Neural cell (in vitro differentiated cells): ENCODE data around the gene NOP9. TPM values are rescaled to one million over a fixed set of nuclear protein-coding genes. Genes with fewer than 3 reads are reported as not detected.

Experiments
- H2AFZ ChIP-seq: fragments of 200-600, 300-800 bp; sonication (generic), shearing (Covaris generic); 2 replicates; pipeline ENCODE4 v1.6.0; 2014; ENCODE audit warnings: low read depth, mild to moderate bottlenecking, antibody characterized with exemption, low read length, moderate library complexity
- H3F3A ChIP-seq: fragments of 200-600 bp; shearing (Covaris generic); 2 replicates; pipeline ENCODE4 v1.6.1; 2016; ENCODE audit warnings: mild to moderate bottlenecking, moderate library complexity, mixed read lengths, antibody characterized with exemption, low read length; ENCODE audit not compliant: insufficient read depth, poor library complexity, severe bottlenecking
- H3K27ac ChIP-seq: fragments of 200-600, 300-800 bp; sonication (generic), shearing (Covaris generic); 2 replicates; pipeline ENCODE4 v1.5.1; 2014; ENCODE audit warnings: mild to moderate bottlenecking, low read length, moderate library complexity
- H3K27me3 ChIP-seq: fragments of 300-800, 200-600 bp; sonication (generic), shearing (Covaris generic); 2 replicates; pipeline ENCODE4 v1.6.0; 2014; ENCODE audit warnings: mild to moderate bottlenecking, low read depth, low read length, moderate library complexity; ENCODE audit not compliant: insufficient read depth
- H3K36me3 ChIP-seq: fragments of 300-800, 200-600 bp; sonication (generic), shearing (Covaris generic); 2 replicates; pipeline ENCODE4 v1.5.1; 2014; ENCODE audit warnings: mild to moderate bottlenecking, antibody characterized with exemption, low read length, moderate library complexity; ENCODE audit not compliant: insufficient read depth
- H3K4me2 ChIP-seq: fragments of 300-800, 200-600 bp; sonication (generic), shearing (Covaris generic); 2 replicates; pipeline ENCODE4 v1.6.0; 2014; ENCODE audit warnings: mild to moderate bottlenecking, low read length
- H3K4me3 ChIP-seq: fragments of 300-800, 200-600 bp; sonication (generic), shearing (Covaris generic); 2 replicates; pipeline ENCODE4 v1.5.1; 2014; ENCODE audit warnings: mild to moderate bottlenecking, low read length, moderate library complexity
- H3K79me2 ChIP-seq: fragments of 200-600 bp; shearing (Covaris generic); replicated peaks from 2 replicates; pipeline ENCODE4 v1.6.0; 2014; ENCODE audit warnings: mild to moderate bottlenecking, low read length, moderate library complexity; ENCODE audit not compliant: insufficient read depth
- H3K9ac ChIP-seq: fragments of 300-800, 200-600 bp; sonication (generic), shearing (Covaris generic); 2 replicates; pipeline ENCODE4 v1.6.1; 2016; ENCODE audit warnings: mild to moderate bottlenecking, low read length, mixed read lengths
- H3K9me2 ChIP-seq: fragments of 200-600 bp; shearing (Covaris generic); 2 replicates; pipeline ENCODE4 v1.6.1; 2016; ENCODE audit warnings: mild to moderate bottlenecking, low read length, mixed read lengths; ENCODE audit not compliant: insufficient read depth
- H3K9me3 ChIP-seq: fragments of 200-600, 300-800 bp; sonication (generic), shearing (Covaris generic); 2 replicates; pipeline ENCODE4 v1.6.1; 2016; ENCODE audit warnings: mild to moderate bottlenecking, mixed run types, low read length, moderate library complexity, mixed read lengths
- H4K20me1 ChIP-seq: fragments of 200-600 bp; shearing (Covaris generic); 2 replicates; pipeline ENCODE4 v1.6.1; 2016; ENCODE audit warnings: mild to moderate bottlenecking, mixed run types; ENCODE audit not compliant: insufficient read depth
- CTCF ChIP-seq: fragments of 450-650 bp; IDR thresholded peaks from 2 replicates; pipeline ENCODE4 v1.5.1; 2014; ENCODE audit warnings: antibody characterized with exemption, mild to moderate bottlenecking, moderate library complexity; ENCODE audit not compliant: poor library complexity, severe bottlenecking
- EP300 ChIP-seq: fragments of 450-650 bp; conservative IDR thresholded peaks from 2 replicates; pipeline ENCODE4 v1.6.1; 2014; ENCODE audit warnings: antibody characterized with exemption, mild to moderate bottlenecking, moderate library complexity; ENCODE audit not compliant: poor library complexity, severe bottlenecking
- EZH2 ChIP-seq: fragments of 200-600, 300-800 bp; shearing (Covaris generic), sonication (generic); IDR thresholded peaks from 2 replicates; pipeline ENCODE4 v1.6.1; 2014; ENCODE audit warnings: antibody characterized with exemption, low read length, borderline replicate concordance, mild to moderate bottlenecking; ENCODE audit not compliant: insufficient read depth, poor library complexity, severe bottlenecking
- MXI1 ChIP-seq: fragments of 450-650 bp; conservative IDR thresholded peaks from 2 replicates; pipeline ENCODE4 v1.6.1; 2014; ENCODE audit warnings: antibody characterized with exemption, mild to moderate bottlenecking; ENCODE audit not compliant: poor library complexity, severe bottlenecking
- POLR2AphosphoS5 ChIP-seq: IDR thresholded peaks from 2 replicates; pipeline ENCODE4 v1.6.1; 2012
- RAD21 ChIP-seq: fragments of 450-650 bp; conservative IDR thresholded peaks from 2 replicates; pipeline ENCODE4 v1.6.1; 2014; ENCODE audit warnings: antibody characterized with exemption, mild to moderate bottlenecking, moderate library complexity
- REST ChIP-seq: IDR thresholded peaks from 2 replicates; pipeline ENCODE4 v1.6.1; 2012; ENCODE audit warnings: borderline replicate concordance
- SMC3 ChIP-seq: fragments of 450-650 bp; conservative IDR thresholded peaks from 2 replicates; pipeline ENCODE4 v1.6.1; 2014; ENCODE audit warnings: antibody characterized with exemption, mild to moderate bottlenecking, moderate library complexity; ENCODE audit not compliant: poor library complexity
- TAF1 ChIP-seq: IDR thresholded peaks from 2 replicates; pipeline ENCODE4 v1.6.1; 2012; ENCODE audit warnings: low read depth
- polyA plus RNA-seq: library from polyadenylated mRNA; depleted of rRNA; stranded (reverse); fragments of >200 nt; gene quantifications from 2 replicates; pipeline ENCODE4 v1.2.3, GENCODE V29; 2014

Gene NOP9
- polyA plus RNA-seq, 1 donor from 2014 or later: 13.0 TPM

- Histone ChIP-seq H4K20me1 (no peaks in the 10 kb centered on the region), H3K27ac (no peak within 1 kb of the TSS), H3K79me2 (no peaks in the 10 kb centered on the region), H3K9me2 (no peaks in the 10 kb centered on the region), H3K27me3 (no peaks in the 10 kb centered on the region), H2AFZ (no peak within 1 kb of the TSS), H3K9ac (no peak within 1 kb of the TSS), H3K4me3 (no peak within 1 kb of the TSS), H3F3A (no peaks in the 10 kb centered on the region), H3K36me3 (no peaks in the 10 kb centered on the region), H3K4me2 (no peak within 1 kb of the TSS), H3K9me3 (no peaks in the 10 kb centered on the region)
- TF ChIP-seq TAF1: no peak
- TF ChIP-seq MXI1: no peak
- TF ChIP-seq SMC3: no peak
- no peak for TF ChIP-seq EP300
- no peak for TF ChIP-seq POLR2AphosphoS5
- no peak for TF ChIP-seq RAD21
- TF ChIP-seq CTCF: no peak
- no peak for TF ChIP-seq REST
- TF ChIP-seq EZH2: no peak
Measured at GRCh38 chr14:24262821-24263733, 36.6 kb upstream of the NOP9 start, which contains the start of gene TGM1. Gene TGM1, minus strand, starts transcription at chr14:24263177. Its CDS starts 825 bp downstream, at chr14:24262352.

- Histone ChIP-seq H3K9ac (no peak overlapping the region), H4K20me1 (no peaks in the 10 kb centered on the region), H2AFZ (no peak overlapping the region), H3F3A (no peaks in the 10 kb centered on the region), H3K4me3 (no peak overlapping the region), H3K9me3 (no peaks in the 10 kb centered on the region), H3K27ac (no peak overlapping the region), H3K79me2 (no peaks in the 10 kb centered on the region), H3K4me2 (no peak overlapping the region), H3K36me3 (no peaks in the 10 kb centered on the region), H3K9me2 (no peaks in the 10 kb centered on the region), H3K27me3 (no peaks in the 10 kb centered on the region)
- no peak for TF ChIP-seq POLR2AphosphoS5
- TF ChIP-seq TAF1: no peak
- no peak for TF ChIP-seq EZH2
- no peak for TF ChIP-seq EP300
- TF ChIP-seq MXI1: no peak
- no peak for TF ChIP-seq SMC3
- no peak for TF ChIP-seq REST
- no peak for TF ChIP-seq RAD21
- TF ChIP-seq CTCF: no peak
Measured at GRCh38 chr14:24263848-24264247, 35.8 kb upstream of the NOP9 start.
